Measurements from ENCODE around the gene GNAQ.
"Not testable (repeated sequence)": the region's sequence is repeated elsewhere in the genome, so short reads cannot be mapped to it uniquely, and the experiment has no call there.

Gene GNAQ

GRCh38 chr9:78031444-78031892, at the start of gene GNAQ:
Gene GNAQ (minus strand): TSS chr9:78031811. CDS start chr9:78031235, 576 bp downstream.
- DNase-seq = no peak

GRCh38 chr9:78074385-78075291, 43.0 kb upstream of the GNAQ start:
- no peak for DNase-seq

- no peak for DNase-seq
Measured at GRCh38 chr9:78073722-78074121, 42.1 kb upstream of the GNAQ start.

- DNase-seq = no peak
Measured at GRCh38 chr9:78072586-78073199, 41.1 kb upstream of the GNAQ start.

- no peak for DNase-seq
Measured at GRCh38 chr9:78070521-78070920, 38.9 kb upstream of the GNAQ start.

- no peak for DNase-seq
Measured at GRCh38 chr9:78064075-78064474, 32.5 kb upstream of the GNAQ start.

- no peak for DNase-seq
Measured at GRCh38 chr9:78062710-78063109, 31.1 kb upstream of the GNAQ start.

GRCh38 chr9:78054218-78054617, 22.6 kb upstream of the GNAQ start:
- DNase-seq = not testable (repeated sequence)

GRCh38 chr9:78053627-78054026, 22.0 kb upstream of the GNAQ start:
- DNase-seq = no peak

GRCh38 chr9:78050421-78050820, 18.8 kb upstream of the GNAQ start:
- DNase-seq = no peak

- no peak for DNase-seq
Measured at GRCh38 chr9:78049484-78049883, 17.9 kb upstream of the GNAQ start.

- DNase-seq = no peak
Measured at GRCh38 chr9:78047106-78047505, 15.5 kb upstream of the GNAQ start.

- DNase-seq = no peak
Measured at GRCh38 chr9:78046112-78046511, 14.5 kb upstream of the GNAQ start.

GRCh38 chr9:78044886-78045285, 13.3 kb upstream of the GNAQ start:
- no peak for DNase-seq

- no peak for DNase-seq
Measured at GRCh38 chr9:78044189-78044588, 12.6 kb upstream of the GNAQ start.

- no peak for DNase-seq
Measured at GRCh38 chr9:78041971-78042370, 10.4 kb upstream of the GNAQ start.

- no peak for DNase-seq
Measured at GRCh38 chr9:78040726-78041125, 9.1 kb upstream of the GNAQ start.

GRCh38 chr9:78038620-78039300, 7.1 kb upstream of the GNAQ start:
- DNase-seq = no peak

GRCh38 chr9:78035383-78035993, 3.9 kb upstream of the GNAQ start:
- DNase-seq = peak; percentile 57

GRCh38 chr9:78033870-78034269, 2.3 kb upstream of the GNAQ start:
- no peak for DNase-seq

GRCh38 chr9:78032730-78033457, 1.3 kb upstream of the GNAQ start:
- no peak for DNase-seq
